Activated naive CD4-positive, alpha-beta T cell treated with anti-CD3 and anti-CD28 coated beads, Interleukin-2, amount 10 ng/mL, durations not matched to agents 7 days and 5 days (primary cell): ENCODE results near the gene STAT5B.
"Not testable (repeated sequence)": the region's sequence is repeated elsewhere in the genome, so short reads cannot be mapped to it uniquely, and the experiment has no call there.

Experiments used
- CTCF ChIA-PET: fragments of 350-600 bp; sonication (Branson Sonifier 250); formaldehyde crosslinking; loops from one replicate; lab custom pipeline; 2021; ENCODE audit warnings: antibody characterized with exemption; lab: Charles Lee
- DNase-seq: peaks from one replicate; pipeline ENCODE4 v3.0.0-alpha.2; 2020
- H3K27ac Mint-ChIP-seq: one replicate; pipeline ENCODE4 v1.8.0; 2021; ENCODE audit warnings: mild to moderate bottlenecking, moderate library complexity, mixed read lengths
- H3K27me3 Mint-ChIP-seq: one replicate; pipeline ENCODE4 v1.8.0; 2021; ENCODE audit warnings: mild to moderate bottlenecking, mixed read lengths
- H3K36me3 Mint-ChIP-seq: one replicate; pipeline ENCODE4 v1.8.0; 2021; ENCODE audit warnings: mixed read lengths
- H3K4me1 Mint-ChIP-seq: one replicate; pipeline ENCODE4 v1.8.0; 2021; ENCODE audit warnings: mixed read lengths
- H3K4me3 Mint-ChIP-seq: one replicate; pipeline ENCODE4 v1.8.0; 2021; ENCODE audit warnings: mild to moderate bottlenecking, moderate library complexity, mixed read lengths
- H3K9me3 Mint-ChIP-seq: one replicate; pipeline ENCODE4 v1.8.0; 2021; ENCODE audit warnings: mixed read lengths

Gene STAT5B

DNA sequence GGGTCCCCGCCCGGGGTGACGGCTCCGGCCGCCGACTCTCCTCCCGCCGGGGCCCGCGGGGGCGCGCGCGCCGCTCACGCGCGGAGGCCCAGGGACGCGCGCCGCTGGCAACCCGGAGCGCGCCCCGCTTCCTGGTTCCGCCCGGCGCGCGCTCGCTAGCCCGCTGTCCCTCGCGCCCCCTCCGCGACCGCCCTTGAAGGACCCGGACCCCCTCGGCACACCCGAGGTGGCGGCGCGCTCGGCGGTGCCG lies at the start of gene STAT5B:
Gene STAT5B, minus strand, starts transcription at position 33 of the 250 bp plus-strand sequence. CDS start 44,264 bp downstream, outside the sequence.
- peaks cover 20% of the 10 kb centered on the region for H3K36me3 Mint-ChIP-seq
- peak within 1 kb of the TSS; percentile 91 for H3K27ac Mint-ChIP-seq
- H3K27me3 Mint-ChIP-seq: no peaks in the 10 kb centered on the region
- no peaks in the 10 kb centered on the region for H3K9me3 Mint-ChIP-seq
- peaks cover 45% of the 10 kb centered on the region for H3K4me1 Mint-ChIP-seq
- DNase-seq: peak; percentile 79
- H3K4me3 Mint-ChIP-seq: peak within 1 kb of the TSS; percentile 95
- CTCF ChIA-PET: interaction anchor here (2.4 kb wide), 1 partner anchor 54 kb away, joined by 16 read pairs; no protein-coding TSS in a partner anchor

DNA sequence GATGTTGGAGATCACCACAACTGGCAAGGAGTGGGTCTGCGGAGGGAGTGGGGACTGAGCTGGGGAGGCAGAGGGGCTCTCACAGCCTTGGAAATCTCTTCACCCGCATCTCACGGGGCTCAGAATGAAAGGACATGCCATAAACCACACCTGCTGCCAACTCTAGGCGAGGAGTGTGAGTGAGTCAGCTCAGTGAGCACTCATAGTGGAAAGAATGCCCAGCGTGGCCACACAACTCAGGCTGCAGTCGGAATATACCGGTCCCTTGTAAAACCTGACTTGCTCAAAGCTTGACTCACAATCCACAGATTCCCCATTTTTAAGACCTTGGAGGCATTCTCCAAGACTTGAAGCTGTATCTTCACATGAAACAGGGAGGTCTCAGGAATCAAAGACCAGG lies 48.8 kb upstream of the STAT5B start:
- no peaks in the 10 kb centered on the region for H3K9me3 Mint-ChIP-seq
- CTCF ChIA-PET: interaction anchor here (0.6 to 8.1 kb wide), 3 partner anchors 45 to 203 kb away, joined by 3 to 237 read pairs (median 3); no protein-coding TSS in a partner anchor
- no peaks in the 10 kb centered on the region for H3K27me3 Mint-ChIP-seq
- H3K4me1 Mint-ChIP-seq: peaks cover 33% of the 10 kb centered on the region
- DNase-seq: no peak
- peaks cover 58% of the 10 kb centered on the region for H3K36me3 Mint-ChIP-seq
- no peak overlapping the region for H3K4me3 Mint-ChIP-seq
- H3K27ac Mint-ChIP-seq: no peak overlapping the region

GRCh38 chr17:42323268-42323773 lies 47.1 kb upstream of the STAT5B start:
- no peak for DNase-seq
- peaks cover 60% of the 10 kb centered on the region for H3K36me3 Mint-ChIP-seq
- CTCF ChIA-PET: interaction anchor here (0.7 to 8.1 kb wide), 16 partner anchors 11 to 101 kb away, joined by 3 to 237 read pairs (median 4); partner anchors contain the start of gene STAT3
- H3K27ac Mint-ChIP-seq: peak overlapping the region; percentile 78
- no peaks in the 10 kb centered on the region for H3K27me3 Mint-ChIP-seq
- H3K9me3 Mint-ChIP-seq: no peaks in the 10 kb centered on the region
- H3K4me1 Mint-ChIP-seq: peaks cover 49% of the 10 kb centered on the region
- no peak overlapping the region for H3K4me3 Mint-ChIP-seq

DNA sequence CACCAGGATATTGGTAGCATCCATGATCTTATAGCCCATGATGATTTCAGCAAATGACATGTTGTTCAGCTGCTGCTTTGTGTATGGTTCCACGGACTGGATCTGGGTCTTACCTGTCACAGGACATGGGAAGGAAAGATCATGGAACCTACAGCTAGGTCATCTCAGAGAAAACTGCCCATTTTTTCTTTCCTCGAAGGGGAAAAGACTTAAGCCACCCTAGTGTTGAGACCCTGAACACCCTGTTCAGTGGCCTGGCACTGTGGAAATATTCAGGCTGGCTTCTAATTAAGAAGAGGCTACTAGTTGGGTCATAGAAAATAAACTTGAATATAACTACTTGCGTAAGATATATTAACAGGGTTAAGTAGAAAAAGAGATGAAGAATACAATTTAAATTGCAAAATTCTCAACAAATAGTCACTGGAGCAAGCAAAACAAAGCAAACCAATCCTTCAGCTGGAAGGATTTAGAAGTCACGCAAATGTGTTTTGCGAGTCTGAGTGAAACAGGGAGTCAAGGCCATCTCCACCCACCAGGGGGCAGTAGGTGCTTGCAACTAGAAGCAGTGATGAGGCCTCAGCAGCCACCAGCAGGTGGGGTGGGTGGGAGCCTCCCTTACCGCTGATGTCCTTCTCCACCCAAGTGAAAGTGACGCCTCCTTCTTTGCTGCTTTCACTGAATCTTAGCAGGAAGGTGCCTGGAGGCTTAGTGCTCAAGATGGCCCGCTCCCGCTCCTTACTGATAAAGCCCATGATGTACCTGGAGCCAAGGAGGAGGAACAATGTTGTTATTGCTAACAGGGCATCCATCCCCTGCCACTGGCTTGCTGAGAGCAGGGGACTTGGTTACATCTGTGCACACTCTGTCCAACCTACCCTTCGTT lies 46.4 kb upstream of the STAT5B start:
- Mint-ChIP-seq H3K36me3 (peaks cover 67% of the 10 kb centered on the region), H3K27me3 (no peaks in the 10 kb centered on the region), H3K4me3 (no peak overlapping the region), H3K27ac (peak overlapping the region; percentile 78), H3K9me3 (no peaks in the 10 kb centered on the region), H3K4me1 (peaks cover 51% of the 10 kb centered on the region)
- CTCF ChIA-PET: interaction anchor here (0.6 to 8.1 kb wide), 23 partner anchors 9 to 208 kb away, joined by 3 to 237 read pairs (median 4); partner anchors contain the start of genes CAVIN1 and STAT3
- peak; percentile 98 for DNase-seq

DNA sequence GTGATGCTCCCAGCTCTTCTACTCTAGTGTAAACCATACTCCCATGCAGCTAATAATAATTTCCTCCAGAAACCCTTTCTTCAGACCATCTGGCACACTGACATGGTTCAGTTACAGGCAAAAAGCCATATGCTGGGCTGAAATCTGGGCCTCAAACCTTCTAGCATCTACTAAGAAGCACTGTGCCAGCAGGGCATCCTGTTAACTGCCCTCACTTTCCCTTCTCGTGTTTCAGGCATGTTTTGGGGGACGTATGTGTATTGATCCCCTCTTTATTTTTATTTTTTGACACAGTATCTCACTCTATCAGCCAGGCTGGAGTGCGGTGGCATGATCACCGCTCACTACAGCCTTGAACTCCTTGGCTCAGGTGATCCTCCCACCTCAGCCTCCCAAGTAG lies 45.4 kb upstream of the STAT5B start:
- Mint-ChIP-seq H3K36me3 (peaks cover 68% of the 10 kb centered on the region), H3K9me3 (no peaks in the 10 kb centered on the region), H3K27me3 (no peaks in the 10 kb centered on the region), H3K27ac (peak overlapping the region; percentile 83), H3K4me3 (no peak overlapping the region), H3K4me1 (peaks cover 61% of the 10 kb centered on the region)
- no peak for DNase-seq
- CTCF ChIA-PET: interaction anchor here (1.0 to 8.1 kb wide), 12 partner anchors 8 to 209 kb away, joined by 3 to 237 read pairs (median 5); partner anchors contain the start of genes CAVIN1 and STAT3

DNA sequence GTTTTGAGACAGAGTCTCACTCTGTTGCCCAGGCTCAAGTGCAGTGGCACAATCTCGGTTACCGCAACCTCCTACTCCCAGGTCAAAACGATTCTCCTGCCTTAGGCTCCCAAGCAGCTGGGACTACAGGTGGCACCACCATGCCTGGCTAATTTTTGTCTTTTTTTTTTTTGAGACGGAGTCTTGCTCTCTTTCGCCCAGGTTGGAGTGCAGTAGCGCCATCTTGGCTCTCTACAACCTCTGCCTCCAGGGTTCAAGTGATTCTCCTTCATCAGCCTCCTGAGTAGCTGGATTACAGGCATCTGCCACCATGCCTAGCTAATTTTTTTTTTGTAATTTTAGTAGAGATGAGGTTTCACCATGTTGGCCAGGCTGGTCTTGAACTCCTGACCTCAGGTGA lies 41.8 kb upstream of the STAT5B start:
- H3K4me1 Mint-ChIP-seq: peaks cover 86% of the 10 kb centered on the region
- H3K27ac Mint-ChIP-seq, H3K4me3 Mint-ChIP-seq, H3K27me3 Mint-ChIP-seq, H3K9me3 Mint-ChIP-seq, DNase-seq: not testable (repeated sequence)
- peaks cover 67% of the 10 kb centered on the region for H3K36me3 Mint-ChIP-seq
- CTCF ChIA-PET: interaction anchor here (1.2 to 12.8 kb wide), 4 partner anchors 9 to 96 kb away, joined by 3 to 167 read pairs (median 9); no protein-coding TSS in a partner anchor

GRCh38 chr17:42317266-42317845 lies 41.2 kb upstream of the STAT5B start:
- no peaks in the 10 kb centered on the region for H3K9me3 Mint-ChIP-seq
- peaks cover 62% of the 10 kb centered on the region for H3K36me3 Mint-ChIP-seq
- H3K4me1 Mint-ChIP-seq: peaks cover 86% of the 10 kb centered on the region
- no peaks in the 10 kb centered on the region for H3K27me3 Mint-ChIP-seq
- CTCF ChIA-PET: interaction anchor here (0.7 to 12.8 kb wide), 4 partner anchors 8 to 88 kb away, joined by 3 to 167 read pairs (median 6); no protein-coding TSS in a partner anchor
- H3K4me3 Mint-ChIP-seq: no peak overlapping the region
- no peak for DNase-seq
- H3K27ac Mint-ChIP-seq: no peak overlapping the region

DNA sequence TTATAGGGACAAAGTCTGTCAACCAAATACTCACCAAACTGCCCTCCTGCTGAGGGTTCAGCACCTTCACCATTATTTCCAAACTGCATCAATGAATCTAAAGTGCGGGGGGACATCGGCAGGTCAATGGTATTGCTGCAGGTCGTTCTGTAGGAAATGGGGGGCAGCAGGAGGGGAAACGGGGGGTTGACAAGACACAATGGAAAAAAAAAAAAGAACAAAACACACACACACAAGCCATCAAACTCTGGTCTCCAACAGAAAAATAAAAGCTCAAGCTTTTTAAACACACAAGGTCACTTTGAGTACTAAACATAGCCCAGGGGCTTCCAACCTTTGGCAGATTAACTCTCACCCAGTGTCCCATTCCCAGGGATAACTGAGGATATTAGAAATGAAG lies 40.6 kb upstream of the STAT5B start:
- H3K9me3 Mint-ChIP-seq: no peaks in the 10 kb centered on the region
- H3K4me1 Mint-ChIP-seq: peaks cover 86% of the 10 kb centered on the region
- peaks cover 58% of the 10 kb centered on the region for H3K36me3 Mint-ChIP-seq
- H3K27me3 Mint-ChIP-seq: no peaks in the 10 kb centered on the region
- CTCF ChIA-PET: interaction anchor here (0.7 to 12.8 kb wide), 3 partner anchors 65 to 94 kb away, joined by 3 to 167 read pairs (median 61); no protein-coding TSS in a partner anchor
- H3K4me3 Mint-ChIP-seq: no peak overlapping the region
- no peak overlapping the region for H3K27ac Mint-ChIP-seq
- DNase-seq: no peak

- Mint-ChIP-seq H3K4me1 (peaks cover 90% of the 10 kb centered on the region), H3K27ac (peak overlapping the region; percentile 87), H3K36me3 (peaks cover 64% of the 10 kb centered on the region), H3K27me3 (no peaks in the 10 kb centered on the region), H3K4me3 (no peak overlapping the region), H3K9me3 (no peaks in the 10 kb centered on the region)
- peak; percentile 58 for DNase-seq
- CTCF ChIA-PET: interaction anchor here (8.5 to 12.8 kb wide), 2 partner anchors 90 to 93 kb away, joined by 61 to 167 read pairs; no protein-coding TSS in a partner anchor
Observed at GRCh38 chr17:42315402-42316156, 39.4 kb upstream of the STAT5B start.

- Mint-ChIP-seq H3K27me3 (no peaks in the 10 kb centered on the region), H3K4me3 (peak overlapping the region; percentile 3), H3K36me3 (peaks cover 68% of the 10 kb centered on the region), H3K9me3 (no peaks in the 10 kb centered on the region), H3K4me1 (peaks cover 86% of the 10 kb centered on the region), H3K27ac (peak overlapping the region; percentile 87)
- CTCF ChIA-PET: interaction anchor here (0.8 to 12.8 kb wide), 12 partner anchors 8 to 216 kb away, joined by 3 to 167 read pairs (median 7); partner anchors contain the start of genes STAT3 and STAT5A
- DNase-seq: no peak
Observed at GRCh38 chr17:42313773-42314566, 37.8 kb upstream of the STAT5B start.

GRCh38 chr17:42313389-42313772 lies 37.2 kb upstream of the STAT5B start:
- Mint-ChIP-seq H3K27ac (peak overlapping the region; percentile 84), H3K9me3 (no peaks in the 10 kb centered on the region), H3K27me3 (no peaks in the 10 kb centered on the region), H3K4me1 (peaks cover 80% of the 10 kb centered on the region), H3K4me3 (no peak overlapping the region), H3K36me3 (peaks cover 68% of the 10 kb centered on the region)
- CTCF ChIA-PET: interaction anchor here (0.8 to 12.8 kb wide), 12 partner anchors 9 to 217 kb away, joined by 3 to 167 read pairs (median 7); partner anchors contain the start of genes STAT3 and STAT5A
- DNase-seq: no peak

- Mint-ChIP-seq H3K9me3 (no peaks in the 10 kb centered on the region), H3K4me1 (peaks cover 79% of the 10 kb centered on the region), H3K36me3 (peaks cover 65% of the 10 kb centered on the region), H3K4me3 (peak overlapping the region; percentile 38), H3K27me3 (no peaks in the 10 kb centered on the region), H3K27ac (peak overlapping the region; percentile 76)
- CTCF ChIA-PET: interaction anchor here (0.6 to 12.8 kb wide), 25 partner anchors 8 to 215 kb away, joined by 3 to 167 read pairs (median 5); partner anchors contain the start of genes STAT3 and STAT5A
- peak; percentile 85 for DNase-seq
Observed at GRCh38 chr17:42312285-42313130, 36.3 kb upstream of the STAT5B start.
